OCI-LY1 (cell line): Measurements from ENCODE around the gene SYT7.

Source experiments
- EZH2 ChIP-seq: fragments of 200-600 bp; sonication (generic), shearing (Covaris generic); IDR thresholded peaks from 2 replicates; pipeline ENCODE4 v1.8.0; 2017; ENCODE audit warnings: borderline replicate concordance, mixed run types, mild to moderate bottlenecking, antibody characterized with exemption, low read length, moderate library complexity, mixed read lengths
- TF ChIP-seq, protein P1 (sequence below): fragments of 200-600 bp; sonication (generic), shearing (Covaris generic); IDR thresholded peaks from 2 replicates; pipeline ENCODE4 v1.5.1; 2017; ENCODE audit warnings: mild to moderate bottlenecking, antibody characterized with exemption, low read length, moderate library complexity, mixed read lengths

- no peak for TF ChIP-seq EZH2
- TF ChIP-seq, protein P1, sequence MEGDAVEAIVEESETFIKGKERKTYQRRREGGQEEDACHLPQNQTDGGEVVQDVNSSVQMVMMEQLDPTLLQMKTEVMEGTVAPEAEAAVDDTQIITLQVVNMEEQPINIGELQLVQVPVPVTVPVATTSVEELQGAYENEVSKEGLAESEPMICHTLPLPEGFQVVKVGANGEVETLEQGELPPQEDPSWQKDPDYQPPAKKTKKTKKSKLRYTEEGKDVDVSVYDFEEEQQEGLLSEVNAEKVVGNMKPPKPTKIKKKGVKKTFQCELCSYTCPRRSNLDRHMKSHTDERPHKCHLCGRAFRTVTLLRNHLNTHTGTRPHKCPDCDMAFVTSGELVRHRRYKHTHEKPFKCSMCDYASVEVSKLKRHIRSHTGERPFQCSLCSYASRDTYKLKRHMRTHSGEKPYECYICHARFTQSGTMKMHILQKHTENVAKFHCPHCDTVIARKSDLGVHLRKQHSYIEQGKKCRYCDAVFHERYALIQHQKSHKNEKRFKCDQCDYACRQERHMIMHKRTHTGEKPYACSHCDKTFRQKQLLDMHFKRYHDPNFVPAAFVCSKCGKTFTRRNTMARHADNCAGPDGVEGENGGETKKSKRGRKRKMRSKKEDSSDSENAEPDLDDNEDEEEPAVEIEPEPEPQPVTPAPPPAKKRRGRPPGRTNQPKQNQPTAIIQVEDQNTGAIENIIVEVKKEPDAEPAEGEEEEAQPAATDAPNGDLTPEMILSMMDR: no peak
Measured at GRCh38 chr11:61617515-61617914, 36.6 kb upstream of the SYT7 start.
